ENCODE measurements around the gene MBNL3.

DNA sequence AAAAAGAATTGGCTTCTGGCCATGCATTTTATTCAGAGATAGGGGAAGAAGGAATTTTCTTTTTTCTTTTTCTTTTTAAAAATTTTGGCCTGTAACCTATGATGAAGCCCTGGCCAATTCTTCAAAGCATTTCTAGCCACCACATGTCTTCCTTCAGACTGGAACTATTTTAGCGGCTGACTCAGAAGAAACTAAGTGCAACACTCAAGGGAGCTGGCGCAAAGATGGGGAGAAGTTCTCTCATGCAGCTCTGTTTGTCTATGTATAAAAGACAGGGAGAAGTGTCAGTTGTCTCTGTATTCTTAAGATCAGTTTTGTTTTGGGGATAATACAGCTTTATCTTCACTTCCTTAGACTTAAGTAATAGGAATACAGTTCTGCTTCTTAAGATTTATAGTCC is 46.1 kb downstream of the MBNL3 start:
- TF ChIP-seq GATA2 (IDR thresholded peaks at IDR 0.05; ENCODE audit: low read depth, low read length) (no peak), GATA3 (IDR thresholded peaks at IDR 0.05; ENCODE audit: low read depth, low read length) (no peak)
